ENCODE data around the gene SPTBN1.

The SPTBN1 gene

GRCh38 chr2:54534221-54534620 is 78.1 kb downstream of the SPTBN1 start:
- DNase-seq: no peak

DNA sequence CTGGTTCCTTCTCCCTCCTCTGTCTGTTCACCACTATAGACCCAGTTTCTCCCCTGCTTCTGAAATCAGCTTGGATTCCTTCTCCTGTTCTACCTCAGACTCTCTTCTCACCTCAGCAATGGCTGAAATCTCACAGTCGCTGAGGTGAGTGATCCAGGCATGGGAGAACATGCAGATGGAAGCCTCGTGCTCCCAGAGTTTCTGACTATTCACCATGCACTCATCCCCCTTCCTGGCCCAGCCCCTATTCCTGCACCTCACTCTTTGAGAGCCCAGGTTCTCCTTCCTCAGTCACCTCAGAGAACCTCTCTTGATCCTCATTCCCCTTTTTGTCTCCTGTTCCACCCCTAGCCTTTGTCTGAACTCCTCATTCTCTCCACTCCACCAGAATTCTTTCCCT is 78.5 kb downstream of the SPTBN1 start:
- DNase-seq: no peak

- no peak for DNase-seq
These were observed 79.6 kb downstream of the SPTBN1 start for GRCh38 chr2:54535599-54536195.

DNA sequence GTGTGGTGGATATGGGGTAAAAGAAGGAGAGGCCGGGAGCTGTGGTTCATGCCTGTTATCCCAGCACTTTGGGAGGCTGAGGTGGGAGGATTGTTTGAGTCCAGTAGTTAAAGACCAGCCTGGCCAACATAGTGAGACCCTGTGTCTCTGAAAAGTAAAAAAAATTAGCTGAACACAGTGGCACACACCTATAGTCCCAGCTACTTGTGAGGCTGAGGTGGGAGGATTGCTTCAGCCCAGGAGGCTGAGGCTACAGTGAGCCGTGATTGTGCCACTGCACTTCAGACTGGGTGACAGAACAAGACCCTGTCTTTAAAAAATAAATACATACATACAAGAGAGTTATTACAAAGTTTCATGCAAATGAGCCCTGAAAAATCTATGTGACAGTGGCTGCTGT is 80.6 kb downstream of the SPTBN1 start:
- no peak for DNase-seq

- DNase-seq: no peak
These were observed 82.4 kb downstream of the SPTBN1 start for GRCh38 chr2:54538537-54538936.

DNA sequence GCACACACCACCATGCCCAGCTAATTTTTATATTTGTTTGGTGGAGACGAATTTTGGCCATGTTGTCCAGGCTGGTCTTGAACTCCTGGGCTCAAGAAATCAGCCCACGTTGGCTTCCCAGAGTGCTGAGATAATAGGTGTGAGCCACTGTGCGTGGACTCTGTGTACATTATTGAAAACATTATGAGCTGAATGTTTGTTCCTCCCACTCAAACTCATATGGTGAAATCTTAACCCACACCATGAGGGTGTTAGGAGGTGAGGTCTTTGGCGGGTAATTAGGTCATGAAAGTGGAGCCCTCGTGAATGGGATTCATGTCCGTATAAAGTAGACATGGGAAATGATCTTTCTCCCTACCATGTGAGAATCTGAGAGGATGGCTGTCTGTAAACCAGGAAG is 83.6 kb downstream of the SPTBN1 start:
- DNase-seq: no peak

GRCh38 chr2:54540194-54540593 is 84.1 kb downstream of the SPTBN1 start:
- DNase-seq: no peak

DNA sequence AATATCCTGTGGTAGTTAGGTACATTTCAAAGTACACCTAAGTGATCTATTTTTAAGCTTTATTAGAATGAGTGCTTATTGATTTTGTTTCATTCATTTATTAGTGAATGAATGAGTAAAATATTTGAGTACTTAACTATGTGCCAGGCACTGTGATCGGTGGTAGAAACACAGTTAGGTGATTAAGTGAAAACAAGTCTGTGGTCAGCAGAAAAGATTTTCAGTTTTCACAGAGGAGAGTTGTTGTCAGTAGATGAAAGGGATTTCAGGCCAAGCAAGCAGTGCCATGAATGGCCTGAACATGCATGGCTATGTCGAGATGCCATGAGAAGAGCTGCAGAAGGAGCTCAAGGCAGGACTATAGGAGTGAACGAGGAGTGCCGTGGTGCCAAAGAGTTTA is 85.9 kb downstream of the SPTBN1 start:
- DNase-seq: no peak

DNA sequence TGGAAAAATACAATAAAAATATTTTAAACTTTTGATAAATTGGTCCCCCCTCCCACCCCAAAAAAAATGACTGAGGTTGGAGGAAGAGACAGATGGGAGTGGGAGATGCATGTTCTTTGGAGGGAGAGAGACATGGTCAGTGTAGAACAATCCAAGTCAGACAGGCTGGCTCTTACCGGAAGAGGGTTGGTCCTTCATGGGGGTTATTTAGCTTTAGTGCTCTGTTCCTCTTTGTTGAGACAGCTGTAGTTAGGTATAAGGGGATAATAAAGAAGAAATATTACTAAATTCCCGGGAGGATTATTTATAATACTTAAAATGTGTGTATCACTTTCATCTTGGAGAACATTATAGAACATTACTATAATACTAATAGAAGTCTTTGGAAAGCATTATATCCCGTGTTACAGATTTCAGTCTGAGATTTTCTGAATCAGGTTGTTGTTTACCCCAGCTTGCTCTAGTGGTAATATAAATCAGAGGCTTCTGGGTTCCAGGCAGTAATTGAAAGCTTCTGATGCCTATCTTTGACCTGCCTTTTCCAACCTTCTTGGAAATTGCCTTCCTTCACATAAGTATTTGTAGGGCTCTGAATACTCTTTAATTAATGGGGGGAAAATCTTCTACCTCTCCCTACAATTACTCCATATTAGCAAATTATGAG is 87.7 kb downstream of the SPTBN1 start:
- no peak for DNase-seq

DNA sequence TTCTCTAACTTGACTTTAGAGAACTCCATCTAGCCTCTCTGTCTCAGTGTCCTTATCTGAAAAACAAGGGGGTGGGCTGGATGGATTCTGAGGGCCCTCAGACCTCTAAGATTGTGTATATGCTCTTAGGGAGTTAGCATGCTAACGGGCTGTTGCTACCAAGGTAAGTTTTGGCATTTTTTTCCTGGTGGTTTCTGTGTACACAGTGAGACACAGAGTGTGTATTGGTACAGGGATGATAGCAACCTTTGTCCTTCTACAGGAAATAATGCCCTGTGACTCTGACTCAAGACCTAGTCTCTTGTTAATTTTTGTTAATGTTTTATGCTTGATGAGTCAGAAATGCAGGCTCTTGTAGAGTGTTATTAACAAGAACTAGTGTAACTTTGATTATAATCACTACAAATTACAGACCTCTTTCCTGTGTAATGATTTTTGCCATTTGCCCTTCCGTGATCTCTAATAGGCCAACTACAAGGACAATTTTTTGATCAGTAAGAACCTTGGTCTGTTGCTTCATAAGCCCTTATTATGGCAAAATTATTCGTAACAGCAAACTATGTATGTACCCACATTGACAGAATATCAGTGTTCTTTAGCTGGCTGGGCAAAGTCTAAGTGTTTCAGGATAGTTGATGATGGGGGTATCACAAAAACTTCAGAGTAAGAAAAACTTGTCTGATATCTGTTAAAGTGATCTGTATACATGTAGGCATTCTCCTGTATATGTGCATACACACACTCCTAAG is 89.7 kb downstream of the SPTBN1 start:
- DNase-seq: no peak

GRCh38 chr2:54546518-54546917 is 90.4 kb downstream of the SPTBN1 start:
- DNase-seq: no peak

GRCh38 chr2:54546923-54547720 is 91.0 kb downstream of the SPTBN1 start:
- DNase-seq: no peak

DNA sequence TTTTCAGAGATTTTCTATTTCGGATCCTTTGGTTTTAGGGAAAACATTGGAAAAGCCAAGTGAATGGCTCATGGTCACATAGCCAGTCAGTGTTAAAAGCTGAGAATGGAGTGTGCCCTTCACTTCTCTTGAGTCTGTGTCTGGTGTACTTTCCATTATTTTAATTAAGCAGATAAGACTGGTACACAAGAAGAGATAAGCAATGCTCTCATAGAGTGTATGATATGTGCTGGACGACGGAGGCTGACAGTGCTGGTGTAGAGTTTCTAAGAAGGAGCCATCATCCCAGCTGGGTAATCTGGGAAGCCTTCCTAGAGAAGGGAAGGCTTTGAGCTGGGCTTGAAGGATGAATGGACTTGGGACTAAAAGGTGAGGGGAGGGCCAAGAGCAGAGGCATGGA is 93.3 kb downstream of the SPTBN1 start:
- no peak for DNase-seq

- no peak for DNase-seq
These were observed 93.9 kb downstream of the SPTBN1 start for GRCh38 chr2:54549917-54550518.

GRCh38 chr2:54550547-54550946 is 94.4 kb downstream of the SPTBN1 start:
- DNase-seq: no peak

DNA sequence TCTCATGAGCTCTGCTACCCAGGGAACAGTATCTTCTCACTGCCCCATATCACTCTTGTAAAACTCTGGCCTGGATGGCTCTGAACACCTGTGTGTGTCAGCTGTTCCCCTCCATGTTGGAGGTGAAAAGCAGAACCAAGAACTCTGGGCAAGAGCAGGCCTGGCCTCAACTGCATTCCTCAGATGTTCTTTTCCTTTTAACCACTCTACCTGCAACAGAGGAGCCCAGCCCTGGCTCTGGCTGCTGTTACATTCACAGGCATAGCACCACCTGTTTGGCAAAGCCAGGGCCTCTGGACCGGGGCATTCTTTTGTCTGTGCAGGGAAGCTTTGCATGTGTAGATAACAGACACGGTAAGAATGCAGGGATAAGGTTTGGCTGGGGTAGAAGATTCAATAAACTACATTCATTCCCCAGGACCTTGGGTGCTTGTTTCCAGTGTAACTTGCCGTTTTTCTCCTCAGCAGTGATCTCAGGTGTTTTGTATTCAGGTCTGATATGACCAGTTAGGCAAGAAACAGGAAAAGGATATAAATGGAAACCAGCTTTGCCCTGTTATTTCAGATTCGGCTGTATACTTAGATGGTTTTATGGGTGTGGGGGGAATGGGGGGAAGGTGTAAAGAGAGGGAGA is 95.1 kb downstream of the SPTBN1 start:
- DNase-seq: no peak

- no peak for DNase-seq
These were observed 96.9 kb downstream of the SPTBN1 start for GRCh38 chr2:54553075-54553474.

- DNase-seq: no peak
These were observed 97.6 kb downstream of the SPTBN1 start for GRCh38 chr2:54553775-54554174.

GRCh38 chr2:54555318-54555837 is 99.3 kb downstream of the SPTBN1 start:
- no peak for DNase-seq

- no peak for DNase-seq
These were observed 100.5 kb downstream of the SPTBN1 start for GRCh38 chr2:54556621-54557121.

DNA sequence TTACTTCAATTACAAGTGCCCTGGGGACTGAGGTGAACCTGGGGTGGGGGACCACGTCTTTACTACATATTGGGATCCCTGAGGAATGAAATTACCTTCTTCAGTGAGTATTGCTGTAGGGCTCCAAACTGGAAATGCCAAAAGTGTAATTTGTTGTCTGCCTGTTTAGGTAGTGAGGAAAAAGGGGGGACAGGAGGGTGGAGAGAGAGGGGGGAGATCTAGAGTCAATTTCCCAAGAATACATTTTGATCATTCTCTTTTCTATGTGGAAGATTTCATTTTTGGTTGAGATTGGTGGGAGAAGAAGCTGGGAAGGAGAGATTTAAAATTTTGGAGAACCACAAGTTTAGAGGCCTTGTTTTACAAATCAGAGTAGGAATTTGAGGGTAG is 101.1 kb downstream of the SPTBN1 start:
- DNase-seq: no peak

DNA sequence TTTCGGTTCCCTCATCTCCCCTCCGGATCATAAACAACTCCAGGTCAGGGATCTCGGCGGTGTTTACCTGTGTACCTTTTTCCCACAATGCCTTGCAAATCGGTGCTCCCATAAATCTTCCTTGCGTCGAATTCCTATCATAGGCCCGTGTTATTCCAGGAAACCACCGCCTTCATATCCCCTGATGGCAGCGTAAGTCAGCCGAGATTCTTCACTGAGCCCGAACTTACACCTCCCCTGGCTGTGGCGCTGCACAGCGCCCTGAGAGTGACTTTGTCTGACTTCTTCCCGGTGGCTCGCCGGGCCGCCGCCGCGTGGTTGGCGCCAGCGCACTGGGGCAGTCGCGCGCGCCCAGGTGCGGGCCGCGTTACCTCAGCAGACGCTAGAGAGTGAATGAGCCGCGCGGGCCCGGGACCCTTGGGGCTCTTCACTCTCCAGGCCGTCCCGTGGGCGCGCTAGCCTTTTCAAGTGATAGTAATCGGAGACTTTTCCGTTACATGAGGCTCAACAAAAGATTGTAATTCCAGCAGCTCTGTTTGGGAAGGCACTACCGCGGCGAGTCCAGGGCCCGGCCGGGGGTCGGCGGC is 101.6 kb downstream of the SPTBN1 start:
- DNase-seq: peak; percentile 38 to 72 (median 49)
